Measurements from ENCODE around the gene IL7R.

DNA sequence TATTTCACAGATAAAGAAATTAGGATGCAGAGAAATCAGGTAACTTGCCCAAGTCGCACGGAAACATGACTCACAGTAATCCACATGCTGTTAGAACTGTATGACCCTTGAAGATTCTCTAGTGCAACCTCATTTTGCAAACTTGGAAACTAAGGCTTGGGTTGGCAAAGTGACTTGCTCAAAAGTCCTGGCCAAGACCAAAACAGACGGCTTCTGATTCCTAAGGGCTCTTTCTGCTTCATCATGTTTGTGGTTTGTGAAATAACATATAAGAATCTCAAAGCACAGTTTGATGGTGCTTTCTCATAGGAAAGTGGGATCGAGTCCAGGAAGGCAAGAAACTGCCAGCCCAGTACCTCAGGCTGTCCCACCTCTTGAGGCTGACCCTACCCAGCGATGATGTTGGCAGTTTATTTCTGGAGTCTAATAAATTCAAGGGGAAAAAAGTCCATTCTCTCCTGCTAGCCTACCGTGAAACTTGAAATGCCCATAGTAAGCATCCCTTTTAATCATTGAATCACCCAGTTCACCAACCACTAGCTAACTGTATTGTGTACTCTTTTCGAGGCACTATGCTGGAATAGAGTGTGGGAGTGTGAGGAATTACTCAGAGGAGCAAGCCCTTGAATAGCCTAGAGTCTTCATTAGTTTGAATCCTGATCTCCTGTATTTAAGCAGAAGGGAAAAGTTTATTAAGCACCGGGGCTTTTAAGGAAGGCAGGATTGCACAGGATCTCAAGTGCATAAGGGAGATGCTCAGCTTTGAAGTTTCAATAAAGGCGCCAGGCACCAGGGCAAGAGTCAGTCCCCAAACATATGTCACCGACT lies 67.6 kb downstream of the IL7R start:
- TF ChIP-seq, protein P1, sequence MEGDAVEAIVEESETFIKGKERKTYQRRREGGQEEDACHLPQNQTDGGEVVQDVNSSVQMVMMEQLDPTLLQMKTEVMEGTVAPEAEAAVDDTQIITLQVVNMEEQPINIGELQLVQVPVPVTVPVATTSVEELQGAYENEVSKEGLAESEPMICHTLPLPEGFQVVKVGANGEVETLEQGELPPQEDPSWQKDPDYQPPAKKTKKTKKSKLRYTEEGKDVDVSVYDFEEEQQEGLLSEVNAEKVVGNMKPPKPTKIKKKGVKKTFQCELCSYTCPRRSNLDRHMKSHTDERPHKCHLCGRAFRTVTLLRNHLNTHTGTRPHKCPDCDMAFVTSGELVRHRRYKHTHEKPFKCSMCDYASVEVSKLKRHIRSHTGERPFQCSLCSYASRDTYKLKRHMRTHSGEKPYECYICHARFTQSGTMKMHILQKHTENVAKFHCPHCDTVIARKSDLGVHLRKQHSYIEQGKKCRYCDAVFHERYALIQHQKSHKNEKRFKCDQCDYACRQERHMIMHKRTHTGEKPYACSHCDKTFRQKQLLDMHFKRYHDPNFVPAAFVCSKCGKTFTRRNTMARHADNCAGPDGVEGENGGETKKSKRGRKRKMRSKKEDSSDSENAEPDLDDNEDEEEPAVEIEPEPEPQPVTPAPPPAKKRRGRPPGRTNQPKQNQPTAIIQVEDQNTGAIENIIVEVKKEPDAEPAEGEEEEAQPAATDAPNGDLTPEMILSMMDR (conservative IDR thresholded peaks at IDR 0.05 in 1 of 2, IDR thresholded peaks at IDR 0.05 in 1 of 2; ENCODE audit: low read depth in 1 of 2, low read length in 2 of 2) = no peak
- no peak for TF ChIP-seq EZH2 (IDR thresholded peaks at IDR 0.05; ENCODE audit: low read length, missing control alignments)
